OCI-LY7 (cell line): ENCODE data around the gene SLFN12L.

Source experiments
- CTCF ChIP-seq: fragments of 200-600 bp; sonication (generic); conservative IDR thresholded peaks from 2 replicates; pipeline ENCODE4 v1.5.1; 2014; ENCODE audit warnings: mild to moderate bottlenecking, antibody characterized with exemption, low read length, moderate library complexity, mixed read lengths
- EZH2phosphoT487 ChIP-seq: fragments of 200-600 bp; sonication (generic); IDR thresholded peaks from 2 replicates; pipeline ENCODE4 v1.6.1; 2018; ENCODE audit warnings: low read depth, borderline replicate concordance, mild to moderate bottlenecking, mixed run types, antibody characterized with exemption, low read length, moderate library complexity, mixed read lengths

- TF ChIP-seq CTCF (no peak), EZH2phosphoT487 (no peak)
Measured at GRCh38 chr17:35519439-35519838, 18.0 kb downstream of the SLFN12L start.
